Measurements from ENCODE around the gene MEX3A.

Gene MEX3A

DNA sequence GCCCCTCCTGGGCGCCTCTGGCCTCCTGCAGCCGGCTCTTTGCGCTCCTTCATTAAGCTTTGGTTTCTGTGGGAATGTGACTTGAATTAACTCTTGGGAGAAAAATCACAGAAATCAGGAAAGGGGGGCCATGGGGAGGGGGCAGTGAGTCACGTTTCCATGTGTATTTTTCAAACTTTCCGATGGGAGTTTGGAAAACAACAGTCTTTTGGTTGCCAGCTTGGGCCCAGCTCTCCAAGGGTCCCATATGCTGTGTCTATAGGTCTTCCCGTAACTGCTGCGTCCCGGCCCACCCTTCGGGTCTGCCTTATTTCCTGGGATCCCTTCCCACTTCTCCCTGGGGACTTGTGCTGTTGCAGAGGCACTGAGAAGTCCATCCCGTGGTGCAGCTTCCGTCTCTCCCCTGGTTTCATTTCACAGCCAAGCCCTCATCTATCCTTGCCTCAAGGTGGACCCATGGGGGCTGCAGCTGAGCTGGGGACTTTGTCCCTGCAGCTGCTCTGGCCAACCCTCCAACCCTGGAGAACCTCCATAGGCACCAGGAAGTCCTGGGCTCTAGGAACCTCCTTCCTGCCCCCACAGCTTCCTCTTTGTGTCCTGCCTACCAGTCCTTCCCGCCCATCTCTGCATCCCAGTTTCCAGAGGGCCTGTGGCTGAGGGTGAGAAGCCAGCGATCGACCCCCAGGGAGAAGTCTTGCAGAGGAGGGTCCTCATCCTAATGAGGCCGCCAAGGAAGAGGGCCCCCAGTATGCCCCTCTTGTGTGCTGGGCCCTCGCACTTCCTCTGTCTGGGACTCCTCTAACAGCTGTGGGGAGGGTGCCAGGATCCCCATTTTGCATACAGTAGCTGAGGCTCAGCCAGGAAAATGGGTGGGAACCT is 20.6 kb upstream of the MEX3A start:
- no peak for DNase-seq

GRCh38 chr1:156101880-156102279 is 19.6 kb upstream of the MEX3A start:
- DNase-seq = no peak

GRCh38 chr1:156100205-156100995 is 18.1 kb upstream of the MEX3A start:
- no peak for DNase-seq

- no peak for DNase-seq
These were observed 17.0 kb upstream of the MEX3A start for GRCh38 chr1:156099282-156099681.

DNA sequence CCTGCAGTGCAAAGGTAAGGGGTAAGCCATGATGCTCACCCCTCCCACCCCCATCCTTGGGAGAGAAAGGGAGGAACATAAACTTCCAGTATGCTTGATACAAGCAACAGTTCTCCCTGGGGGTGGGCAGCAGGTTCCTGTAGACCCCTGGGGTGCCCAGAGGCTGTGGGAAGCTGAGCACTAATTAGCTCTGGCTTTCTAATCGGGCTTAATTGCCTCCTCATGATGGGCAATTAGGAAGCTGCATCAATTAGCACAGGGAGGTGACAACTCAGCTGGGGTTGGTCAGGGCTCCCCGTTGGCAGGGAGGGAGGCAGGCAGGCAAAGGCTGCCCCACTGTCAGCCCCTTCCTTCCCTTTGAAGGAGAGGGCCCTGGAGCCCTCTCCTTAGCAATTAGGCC is 16.5 kb upstream of the MEX3A start:
- no peak for DNase-seq

DNA sequence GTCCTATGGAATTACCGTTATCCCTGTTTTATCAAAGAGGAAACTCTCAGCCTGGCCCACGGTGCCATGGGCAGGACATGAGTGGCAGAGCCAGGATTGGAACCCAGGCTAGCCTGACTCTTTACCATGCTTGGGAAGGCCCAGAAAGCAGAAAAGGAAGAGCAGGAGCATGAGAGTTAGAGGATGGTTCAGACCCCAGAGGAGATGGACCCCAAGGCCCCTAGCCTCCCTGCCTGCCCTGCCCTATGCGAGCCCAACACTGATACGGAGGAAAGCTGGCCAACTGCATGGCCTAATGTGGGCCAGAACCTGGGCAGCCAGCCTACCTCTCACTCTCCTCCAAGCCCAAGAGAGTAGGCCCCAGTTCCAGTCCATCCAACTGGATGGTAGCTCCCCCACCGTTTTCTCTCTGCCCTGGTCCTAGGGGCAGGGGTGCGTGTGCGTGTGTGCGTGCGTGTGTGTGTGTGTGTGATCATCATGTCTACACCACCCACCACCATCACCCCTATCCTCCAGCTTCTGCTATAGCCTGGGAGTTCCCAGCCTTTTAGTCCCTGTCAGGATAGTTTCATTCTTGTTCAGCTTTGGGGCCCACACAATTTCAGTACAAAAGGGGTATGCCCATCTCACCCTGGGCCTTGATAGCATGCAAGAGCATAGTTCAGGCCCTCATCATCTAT is 15.4 kb upstream of the MEX3A start:
- DNase-seq = no peak

GRCh38 chr1:156096640-156097391 is 14.6 kb upstream of the MEX3A start:
- peak; percentile 85 for DNase-seq

DNA sequence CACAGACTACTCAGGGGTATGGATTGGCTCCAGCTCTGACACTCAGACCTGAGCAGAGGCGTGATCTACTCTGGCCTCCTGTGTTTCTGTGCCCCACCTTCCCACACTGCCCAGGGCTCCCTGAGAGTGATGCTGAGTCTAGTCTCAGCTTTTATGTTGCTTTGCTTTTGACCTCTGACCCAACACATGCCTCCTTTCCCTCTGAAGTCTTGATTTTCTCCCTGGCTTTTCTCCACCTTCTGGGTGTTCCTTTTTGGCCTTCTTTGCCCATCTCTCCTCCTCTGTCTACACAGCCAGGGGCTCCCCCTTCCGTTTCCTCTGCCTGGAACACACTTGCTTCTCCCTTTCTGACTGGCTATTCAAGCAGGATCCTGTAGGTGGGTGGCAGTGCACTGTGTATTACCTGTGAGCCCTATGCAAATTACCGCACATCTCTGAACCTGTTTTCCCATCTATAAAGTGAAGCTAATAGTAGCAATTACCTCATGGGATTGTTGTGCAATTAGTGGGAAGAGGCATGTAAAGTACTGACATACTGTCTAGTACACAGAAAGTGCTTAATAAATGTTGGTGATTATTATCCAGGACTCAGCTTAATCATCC is 13.7 kb upstream of the MEX3A start:
- no peak for DNase-seq

DNA sequence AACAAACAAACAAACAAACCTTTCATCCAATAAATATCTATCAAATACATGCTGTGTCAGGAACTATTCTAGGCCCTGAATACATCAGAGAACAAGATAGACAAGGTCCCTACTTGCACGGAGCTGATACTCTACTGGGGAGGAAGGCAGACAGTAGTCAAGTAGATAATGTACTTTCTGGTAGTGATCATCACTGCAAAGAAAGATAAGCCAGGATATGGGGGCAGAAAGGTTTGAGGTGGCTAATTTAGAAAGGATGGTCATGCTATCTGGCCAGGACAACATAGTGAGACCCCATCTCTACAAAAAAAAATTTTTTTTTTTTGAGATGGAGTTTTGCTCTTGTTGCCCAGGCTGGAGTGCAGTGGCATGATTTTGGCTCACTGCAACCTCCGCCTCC is 9.3 kb upstream of the MEX3A start:
- no peak for DNase-seq

GRCh38 chr1:156090840-156091188 is 8.5 kb upstream of the MEX3A start:
- peak; percentile 91 for DNase-seq

DNA sequence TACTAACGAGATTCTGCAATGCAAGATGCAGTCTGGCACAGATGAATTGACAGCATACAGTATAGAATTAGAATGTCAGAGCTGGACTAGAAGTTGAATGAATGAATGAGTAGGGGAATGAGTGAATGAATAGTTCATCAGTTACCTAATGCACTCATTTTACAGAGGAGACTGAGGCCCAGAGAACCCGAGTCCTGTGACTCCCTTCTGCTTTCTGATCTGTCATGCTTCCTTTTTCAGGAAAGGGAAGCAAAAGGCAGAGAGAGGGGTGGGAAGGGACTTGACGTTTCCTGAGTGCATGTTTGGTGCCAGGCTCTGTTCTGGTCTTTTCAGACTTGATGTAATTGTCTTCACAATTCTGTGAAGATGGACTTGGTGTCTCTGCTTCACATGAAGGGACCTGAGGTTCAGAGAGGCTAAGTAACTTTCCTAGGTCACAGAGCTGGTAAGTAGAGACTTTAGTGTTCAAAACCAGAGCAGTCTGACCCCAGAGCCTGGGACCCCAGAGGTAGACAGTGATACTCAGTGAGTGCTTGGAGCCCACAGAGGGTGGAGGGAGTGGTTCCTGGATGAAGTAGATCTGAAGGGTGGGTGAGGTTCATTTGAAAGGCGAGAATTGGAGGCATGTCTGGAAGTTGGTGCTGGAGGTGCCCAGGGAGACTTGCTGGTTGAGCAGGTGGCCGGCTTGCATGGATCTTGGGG is 8.0 kb upstream of the MEX3A start:
- no peak for DNase-seq

- no peak for DNase-seq
These were observed 7.4 kb upstream of the MEX3A start for GRCh38 chr1:156089704-156090103.

DNA sequence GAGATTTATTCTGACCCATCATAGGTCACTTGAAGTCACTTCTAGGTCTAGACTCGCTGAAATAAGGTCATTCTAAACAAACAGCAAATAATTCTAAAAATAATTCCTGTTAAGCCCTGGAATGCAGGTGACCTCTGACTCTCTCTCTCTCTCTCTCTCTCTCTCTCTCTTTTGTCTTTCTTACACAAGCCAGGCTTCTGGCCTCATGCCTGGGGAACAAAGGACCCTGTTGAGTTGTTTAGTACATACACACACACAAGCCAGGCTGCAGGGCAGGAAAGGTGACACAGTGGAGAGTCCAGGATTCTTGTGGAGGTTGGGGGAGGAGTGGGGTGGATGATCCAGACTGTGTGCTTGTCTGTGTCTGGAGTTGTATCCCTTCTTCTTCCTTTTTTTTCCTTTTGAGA is 4.0 kb upstream of the MEX3A start:
- no peak for DNase-seq

DNA sequence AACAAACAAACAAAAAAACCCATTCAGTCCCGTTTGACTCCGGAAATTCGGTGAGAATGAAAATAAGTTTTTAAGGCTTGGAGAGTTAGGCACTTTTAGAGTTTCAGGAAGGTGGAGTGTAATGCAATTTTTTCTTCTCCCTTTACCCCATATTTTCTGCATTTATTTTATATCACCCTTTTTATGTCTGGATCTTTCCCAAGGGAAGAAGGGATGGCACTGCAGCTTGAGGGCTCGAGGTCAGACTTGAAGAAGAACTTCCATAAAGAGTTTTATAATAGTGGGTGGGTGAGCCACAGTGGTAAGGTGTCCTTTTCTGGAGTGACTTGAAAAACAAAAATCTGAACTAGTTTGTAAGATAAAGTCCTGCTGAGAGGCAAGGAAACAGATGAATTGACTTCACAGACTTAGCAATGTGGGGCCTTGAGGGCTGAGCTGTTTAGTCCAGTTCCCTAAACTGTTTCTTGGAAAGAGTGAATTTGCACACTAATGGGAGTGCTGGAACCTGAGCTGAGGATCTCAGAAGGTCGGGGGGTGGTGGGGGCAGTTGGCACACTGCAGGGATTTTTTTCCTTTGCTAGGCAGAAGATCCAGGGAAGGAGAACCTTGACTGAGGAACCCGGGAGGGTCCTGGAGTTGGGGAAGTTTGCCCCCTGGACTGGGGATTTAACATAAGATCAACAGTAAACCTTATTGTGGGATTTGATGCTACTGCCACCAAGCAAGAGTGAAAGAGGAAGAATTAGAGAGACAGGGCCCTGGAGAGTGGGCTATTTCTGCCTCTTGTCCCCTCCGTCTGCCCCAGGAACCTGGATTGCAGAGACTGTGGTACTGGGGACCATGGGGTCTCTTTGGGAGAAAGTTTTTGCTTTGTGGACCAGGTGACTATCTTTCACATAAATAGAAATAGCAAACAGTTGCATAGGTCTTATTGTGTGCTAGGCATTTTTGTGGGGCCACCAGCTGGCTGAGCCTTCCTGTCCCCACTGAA is 1.8 kb upstream of the MEX3A start:
- no peak for DNase-seq

DNA sequence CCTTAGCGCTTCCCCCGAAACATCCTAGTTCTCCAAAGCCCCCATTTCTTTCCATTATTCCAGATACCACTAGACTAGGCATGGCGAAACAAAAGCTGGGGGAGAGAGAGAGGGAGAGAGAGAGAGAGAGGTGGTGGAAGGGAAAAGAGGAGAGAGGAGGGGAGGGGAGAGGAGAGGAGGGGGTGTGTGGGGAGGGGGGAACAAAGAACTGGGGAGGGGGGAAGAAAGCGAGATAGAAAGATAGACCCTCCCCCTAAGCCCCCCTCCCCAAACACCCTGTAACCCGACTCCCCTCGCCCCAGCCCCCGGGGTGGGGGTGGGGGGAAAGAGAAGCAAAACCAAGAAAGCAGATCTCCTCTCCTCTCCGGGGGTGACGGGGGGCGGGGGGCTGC is 352 bp downstream of the MEX3A start:
- DNase-seq = no peak

GRCh38 chr1:156081180-156081916 is 917 bp downstream of the MEX3A start:
- no peak for DNase-seq

DNA sequence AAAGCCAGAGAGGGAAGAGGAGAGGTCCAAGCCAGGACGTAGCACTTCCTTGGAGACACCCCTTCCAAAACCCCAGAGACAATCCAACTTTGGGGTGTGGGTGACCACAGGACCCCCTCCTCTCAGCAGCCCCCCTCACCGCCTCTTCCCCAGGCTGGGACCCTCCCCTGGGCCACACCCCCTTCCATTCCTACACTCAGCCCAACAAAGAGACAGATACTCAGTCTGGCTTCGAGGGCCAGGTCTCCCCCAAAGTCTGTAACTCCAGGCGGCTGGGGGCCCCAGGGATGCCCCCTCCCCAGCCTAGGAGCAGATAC is 1.4 kb downstream of the MEX3A start:
- DNase-seq = no peak

DNA sequence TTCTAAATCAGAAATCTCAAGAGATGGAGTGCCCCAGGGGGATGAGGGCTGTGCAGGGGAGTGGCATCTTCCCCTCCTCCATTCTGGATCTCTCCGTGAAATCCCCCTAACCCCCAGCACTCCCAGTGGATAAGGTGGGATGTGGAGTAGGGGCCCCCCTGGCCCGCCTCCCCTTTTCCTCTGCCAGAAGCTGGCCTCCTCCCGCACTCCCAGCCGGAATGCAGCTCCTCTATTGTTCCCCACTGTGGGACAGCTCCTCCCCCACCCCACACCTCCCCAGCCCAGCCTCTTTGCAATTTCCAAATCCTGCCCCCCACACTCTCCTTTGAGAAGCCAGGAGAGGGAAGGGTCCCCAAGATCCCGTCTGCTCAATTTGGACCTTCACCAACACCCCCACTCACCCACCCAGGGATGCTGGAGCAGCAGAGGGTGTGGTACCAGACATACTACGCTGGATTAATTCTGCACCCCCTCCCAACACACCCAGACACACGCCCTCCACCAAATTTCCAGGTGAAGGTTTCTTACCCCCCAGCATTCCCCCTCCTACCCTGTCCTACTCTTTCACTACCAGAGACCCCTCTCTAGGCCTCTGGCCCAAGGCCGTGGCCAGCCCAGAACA is 1.9 kb downstream of the MEX3A start:
- no peak for DNase-seq

DNA sequence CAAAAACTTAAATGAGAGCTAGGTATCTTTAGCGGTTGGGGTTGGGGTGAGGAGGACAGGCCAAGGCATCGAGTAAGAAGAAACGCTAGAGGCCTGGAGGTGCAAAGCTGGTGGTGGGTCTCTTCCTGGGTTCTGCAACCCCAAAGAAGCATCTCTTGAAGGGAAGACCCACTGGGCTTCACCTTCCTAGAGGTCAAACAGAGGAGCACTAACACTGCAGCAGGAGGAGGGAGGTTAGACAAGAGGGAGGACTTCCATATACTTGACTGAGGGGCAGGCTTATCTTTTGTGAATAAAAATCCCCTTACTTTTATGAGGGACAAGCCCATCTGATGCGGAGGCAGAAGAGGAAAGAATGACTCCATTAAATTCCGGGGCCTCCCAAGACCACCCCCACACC is 2.5 kb downstream of the MEX3A start:
- DNase-seq = no peak

GRCh38 chr1:156078728-156079127 is 3.5 kb downstream of the MEX3A start:
- DNase-seq = no peak
